C4-2B (cell line): ENCODE measurements around the gene TFPI.
"Not testable (repeated sequence)": the region's sequence is repeated elsewhere in the genome, so short reads cannot be mapped to it uniquely, and the experiment has no call there.

Experiments used
- H3K27ac ChIP-seq: fragments of 450-650 bp; 2 replicates; pipeline ENCODE4 v1.5.1; 2017
- ZFX ChIP-seq: fragments of 450-650 bp; IDR thresholded peaks from 2 replicates; pipeline ENCODE4 v1.6.1; 2017
- TF ChIP-seq, protein P1 (sequence below): fragments of 450-650 bp; conservative IDR thresholded peaks from 2 replicates; pipeline ENCODE4 v1.5.1; 2017; ENCODE audit warnings: mild to moderate bottlenecking

The TFPI gene

DNA sequence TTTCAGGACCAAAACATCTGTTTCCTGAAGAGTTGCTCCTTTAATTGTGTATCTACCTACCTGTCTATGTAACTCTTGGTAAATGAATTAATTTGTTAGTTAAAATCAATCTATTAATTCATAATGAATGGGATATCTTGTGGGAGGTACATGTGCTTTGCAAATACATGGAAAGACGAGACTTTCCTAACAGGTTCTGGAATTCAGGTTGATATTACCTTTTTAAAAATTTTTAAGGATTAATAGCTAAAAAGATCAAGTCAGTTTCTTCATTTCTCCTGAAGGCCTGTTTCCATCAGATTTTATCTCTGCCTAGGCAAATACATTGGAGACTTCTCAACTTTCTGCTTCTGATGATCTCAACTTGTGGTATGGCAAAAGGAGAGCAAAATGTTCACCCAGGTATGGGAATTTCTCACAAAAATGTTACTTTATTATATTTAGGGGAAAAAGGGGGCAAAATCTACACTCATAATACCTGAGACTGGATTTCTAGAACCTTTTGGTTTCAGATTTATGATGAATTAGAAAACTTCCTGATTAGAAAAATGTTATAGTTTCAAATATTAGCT lies 7.4 kb downstream of the TFPI start:
- H3K27ac ChIP-seq, result no peak overlapping the region
- TF ChIP-seq ZFX, result no peak
- TF ChIP-seq, protein P1, sequence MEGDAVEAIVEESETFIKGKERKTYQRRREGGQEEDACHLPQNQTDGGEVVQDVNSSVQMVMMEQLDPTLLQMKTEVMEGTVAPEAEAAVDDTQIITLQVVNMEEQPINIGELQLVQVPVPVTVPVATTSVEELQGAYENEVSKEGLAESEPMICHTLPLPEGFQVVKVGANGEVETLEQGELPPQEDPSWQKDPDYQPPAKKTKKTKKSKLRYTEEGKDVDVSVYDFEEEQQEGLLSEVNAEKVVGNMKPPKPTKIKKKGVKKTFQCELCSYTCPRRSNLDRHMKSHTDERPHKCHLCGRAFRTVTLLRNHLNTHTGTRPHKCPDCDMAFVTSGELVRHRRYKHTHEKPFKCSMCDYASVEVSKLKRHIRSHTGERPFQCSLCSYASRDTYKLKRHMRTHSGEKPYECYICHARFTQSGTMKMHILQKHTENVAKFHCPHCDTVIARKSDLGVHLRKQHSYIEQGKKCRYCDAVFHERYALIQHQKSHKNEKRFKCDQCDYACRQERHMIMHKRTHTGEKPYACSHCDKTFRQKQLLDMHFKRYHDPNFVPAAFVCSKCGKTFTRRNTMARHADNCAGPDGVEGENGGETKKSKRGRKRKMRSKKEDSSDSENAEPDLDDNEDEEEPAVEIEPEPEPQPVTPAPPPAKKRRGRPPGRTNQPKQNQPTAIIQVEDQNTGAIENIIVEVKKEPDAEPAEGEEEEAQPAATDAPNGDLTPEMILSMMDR, result no peak

DNA sequence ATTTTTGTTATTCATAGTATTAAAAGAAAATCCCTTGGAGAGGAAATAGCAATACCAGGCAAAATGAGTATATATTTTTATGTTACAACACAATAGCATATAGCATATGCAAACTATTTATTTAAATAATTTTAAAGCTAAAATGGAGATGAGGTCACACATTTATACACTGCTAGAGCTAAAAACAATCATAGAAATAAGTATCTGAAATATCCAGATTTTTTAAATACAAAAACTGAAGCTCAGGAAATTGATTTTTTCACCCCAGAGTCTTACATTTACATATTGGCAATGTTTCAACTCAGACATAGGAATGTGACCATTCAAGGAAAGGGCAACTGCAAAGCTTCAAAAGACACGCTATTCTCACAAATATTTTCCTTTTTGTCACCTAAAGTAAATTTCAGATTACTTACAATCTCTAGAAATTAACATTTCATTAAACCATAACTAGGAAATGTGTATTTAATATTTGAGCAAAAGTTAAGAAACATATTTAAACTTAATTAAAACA lies 8.9 kb downstream of the TFPI start:
- H3K27ac ChIP-seq, result no peak overlapping the region
- TF ChIP-seq ZFX, result no peak
- TF ChIP-seq, protein P1, result no peak

DNA sequence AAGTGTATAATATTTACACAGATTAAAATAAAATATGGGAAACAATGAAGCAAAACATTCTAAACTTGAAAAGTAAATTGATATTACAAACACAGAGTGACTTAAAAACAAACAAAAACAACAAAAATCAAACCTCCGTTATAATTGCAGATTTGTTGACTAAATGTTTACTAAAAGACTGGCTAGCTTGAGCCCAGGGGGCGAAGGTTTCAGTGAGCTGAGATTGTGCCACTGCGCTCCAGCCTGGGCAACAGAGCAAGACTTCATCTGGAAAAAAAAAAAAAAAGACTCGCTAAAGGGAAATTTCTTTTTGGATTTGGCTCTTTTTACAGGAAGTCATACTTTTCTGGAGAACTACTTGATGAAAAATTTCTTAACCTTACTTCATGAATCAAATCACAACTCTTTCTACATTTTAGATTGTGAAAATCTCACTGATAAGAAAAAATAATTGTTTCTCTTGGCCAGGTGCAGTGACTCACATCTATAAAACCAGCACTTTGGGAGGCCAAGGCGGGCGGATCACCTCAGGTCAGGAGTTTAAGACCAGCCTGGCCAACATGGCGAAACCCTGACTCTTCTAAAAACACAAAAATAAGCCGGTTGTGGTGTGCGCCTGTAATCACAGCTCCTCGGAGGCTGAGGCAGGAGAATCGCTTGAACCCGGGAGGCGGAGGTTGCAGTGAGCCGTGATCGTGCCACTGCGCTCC lies 9.7 kb downstream of the TFPI start:
- TF ChIP-seq ZFX, result no peak
- TF ChIP-seq, protein P1, result no peak
- no peak overlapping the region for H3K27ac ChIP-seq

DNA sequence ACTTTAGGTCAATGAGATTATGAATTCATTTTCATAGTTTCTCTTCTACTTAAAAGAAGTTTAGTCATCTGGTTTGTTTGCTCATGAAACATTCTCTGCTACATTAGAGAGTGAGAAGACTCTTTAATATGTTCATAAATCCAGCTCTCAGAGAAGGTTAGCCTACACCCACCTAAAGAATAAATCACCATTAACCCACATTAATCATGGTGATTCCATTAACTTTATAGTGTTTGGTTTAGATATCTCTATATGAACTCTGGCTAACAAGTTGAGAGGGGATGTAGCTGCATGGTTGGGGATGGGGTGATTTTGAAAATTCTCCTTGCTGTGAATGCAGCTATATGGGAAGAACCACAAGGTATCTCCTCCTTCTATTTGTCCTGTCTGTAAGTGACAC lies 10.7 kb downstream of the TFPI start:
- H3K27ac ChIP-seq, result no peak overlapping the region
- TF ChIP-seq, protein P1, result no peak
- no peak for TF ChIP-seq ZFX

DNA sequence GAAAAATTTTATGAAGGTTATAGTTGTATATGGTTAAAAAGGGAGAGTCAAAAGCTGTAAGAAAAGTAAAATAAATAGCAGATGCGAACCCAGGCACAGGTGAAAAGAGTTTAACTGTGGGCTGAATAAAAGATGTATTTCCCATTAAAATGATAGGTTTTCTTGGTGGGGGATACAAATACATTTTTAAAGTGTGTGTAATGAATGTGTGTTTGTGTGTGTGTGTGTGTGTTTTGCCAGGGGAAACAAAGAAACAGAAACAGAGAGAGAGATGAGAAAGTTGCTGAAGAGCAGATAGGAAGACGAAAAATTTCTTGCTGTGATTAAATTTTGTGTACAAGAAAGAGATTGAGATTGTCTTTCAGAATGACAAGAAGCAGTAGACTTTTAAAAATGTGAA lies 12.1 kb downstream of the TFPI start:
- H3K27ac ChIP-seq, result no peak overlapping the region
- no peak for TF ChIP-seq ZFX
- TF ChIP-seq, protein P1, result no peak

DNA sequence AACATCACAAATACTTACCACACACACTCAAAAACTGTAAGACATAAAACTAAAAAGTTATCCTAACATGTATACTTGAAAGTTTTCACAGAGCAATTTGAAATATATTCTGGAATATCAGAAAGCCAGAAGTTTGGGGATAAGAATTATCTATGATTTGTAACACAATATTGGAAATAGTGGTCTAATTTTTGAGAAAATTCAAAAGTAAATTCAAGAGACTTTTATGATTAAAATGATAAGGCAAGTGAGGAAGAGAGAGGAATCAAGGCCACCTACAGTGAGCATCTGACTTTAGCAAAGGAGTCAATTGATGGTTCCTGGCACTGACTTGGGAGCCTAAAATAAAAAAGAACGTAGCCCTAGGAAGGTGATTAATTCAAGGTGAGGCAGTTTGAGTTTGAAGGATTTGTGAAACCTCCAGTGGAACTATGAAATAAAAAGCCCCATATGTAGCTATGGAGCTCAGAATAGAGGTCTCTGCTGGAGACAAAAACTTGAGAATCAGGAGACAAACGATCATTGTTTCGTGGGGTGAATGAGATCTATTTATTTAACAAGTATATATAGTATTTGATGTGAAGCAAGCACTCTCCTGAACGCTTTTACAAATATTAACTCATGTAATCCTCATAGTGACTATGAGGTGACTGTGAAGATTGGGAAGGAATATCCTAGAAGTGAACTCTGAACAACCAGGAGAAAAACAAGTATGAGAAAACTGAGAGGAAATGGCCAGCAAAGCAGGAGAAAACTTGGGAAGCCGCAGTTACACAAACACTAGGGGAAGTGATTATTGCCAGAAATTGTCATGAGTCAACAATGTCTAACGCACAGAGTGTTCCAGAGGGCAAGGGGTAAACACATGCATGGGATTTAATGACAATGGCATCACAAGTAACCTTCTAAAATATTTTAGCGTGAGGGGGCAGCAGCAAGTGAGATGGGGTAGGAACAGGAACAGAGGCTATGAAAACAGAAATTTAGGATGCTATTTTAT lies 12.8 kb downstream of the TFPI start:
- H3K27ac ChIP-seq, result no peak overlapping the region
- no peak for TF ChIP-seq ZFX
- TF ChIP-seq, protein P1, result no peak

DNA sequence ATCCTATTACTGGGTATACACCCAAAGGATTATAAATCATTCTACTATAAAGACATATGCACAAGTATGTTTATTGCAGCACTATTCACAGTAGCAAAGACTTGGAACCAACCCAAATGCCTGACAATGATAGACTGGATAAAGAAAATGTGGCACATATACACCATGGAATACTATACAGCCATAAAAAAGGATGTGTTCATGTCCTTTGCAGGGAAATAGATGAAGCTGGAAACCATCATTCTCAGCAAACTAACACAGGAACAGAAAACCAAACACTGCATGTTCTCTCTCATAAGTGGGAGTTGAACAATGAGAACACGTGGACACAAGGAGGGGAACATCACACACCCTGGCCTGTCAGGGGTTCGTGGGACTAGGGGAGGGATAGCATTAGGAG lies 16.0 kb downstream of the TFPI start:
- H3K27ac ChIP-seq, result not testable (repeated sequence)

DNA sequence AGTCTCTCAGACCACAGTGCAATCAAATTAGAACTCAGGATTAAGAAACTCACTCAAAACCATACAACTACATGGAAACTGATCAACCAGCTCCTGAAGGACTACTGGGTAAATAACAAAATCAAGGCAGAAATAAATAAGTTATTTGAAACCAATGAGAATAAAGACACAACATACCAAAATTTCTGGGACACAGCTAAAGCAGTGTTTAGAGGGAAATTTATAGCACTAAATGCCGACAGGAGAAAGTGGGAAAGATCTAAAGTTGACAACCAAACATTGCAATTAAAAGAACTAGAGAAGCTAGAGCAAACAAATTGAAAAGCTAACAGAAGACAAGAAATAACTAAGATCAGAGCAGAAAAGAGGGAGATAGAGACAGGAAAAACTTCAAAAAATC lies 18.9 kb downstream of the TFPI start:
- not testable (repeated sequence) for H3K27ac ChIP-seq
